Epidermal melanocyte (primary cell): ENCODE measurements around the gene PIK3CD.

ENCODE experiments used
- DNase-seq: peaks from one replicate; pipeline ENCODE4 v3.0.0; 2011; ENCODE audit warnings: low spot score; ENCODE audit not compliant: insufficient read length

The PIK3CD gene

DNA sequence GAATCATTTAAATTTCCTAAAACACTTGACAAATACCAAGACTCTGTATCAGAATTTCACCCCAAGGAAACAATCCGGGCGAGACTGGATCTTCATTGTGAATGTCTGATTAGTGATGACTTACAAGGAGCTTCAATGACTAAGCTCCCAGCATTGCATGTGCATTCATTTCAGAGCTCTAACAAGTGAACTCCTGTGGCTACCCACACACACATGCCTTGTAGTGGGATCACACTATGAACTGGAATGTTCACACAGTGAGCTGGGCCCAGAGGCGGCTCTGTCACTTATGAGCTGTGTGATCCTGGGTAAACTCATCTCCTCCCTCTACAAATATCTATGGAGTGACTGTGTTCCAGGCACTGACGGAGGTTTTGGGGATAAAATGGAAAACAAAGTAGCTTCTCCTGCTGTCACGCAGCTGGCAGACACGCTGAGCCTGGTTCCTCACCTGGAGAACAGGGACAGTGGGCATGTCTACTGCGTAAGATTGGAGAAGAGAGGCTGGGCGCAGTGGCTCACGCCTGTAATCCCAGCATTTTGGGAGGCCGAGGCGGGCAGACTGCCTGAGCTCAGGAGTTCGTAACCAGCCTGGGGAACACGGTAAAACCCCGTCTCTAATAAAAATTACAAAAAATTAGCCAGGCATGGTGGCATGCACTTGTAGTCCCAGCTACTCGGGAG lies 115.4 kb downstream of the PIK3CD start:
- peak; percentile 66 for DNase-seq

DNA sequence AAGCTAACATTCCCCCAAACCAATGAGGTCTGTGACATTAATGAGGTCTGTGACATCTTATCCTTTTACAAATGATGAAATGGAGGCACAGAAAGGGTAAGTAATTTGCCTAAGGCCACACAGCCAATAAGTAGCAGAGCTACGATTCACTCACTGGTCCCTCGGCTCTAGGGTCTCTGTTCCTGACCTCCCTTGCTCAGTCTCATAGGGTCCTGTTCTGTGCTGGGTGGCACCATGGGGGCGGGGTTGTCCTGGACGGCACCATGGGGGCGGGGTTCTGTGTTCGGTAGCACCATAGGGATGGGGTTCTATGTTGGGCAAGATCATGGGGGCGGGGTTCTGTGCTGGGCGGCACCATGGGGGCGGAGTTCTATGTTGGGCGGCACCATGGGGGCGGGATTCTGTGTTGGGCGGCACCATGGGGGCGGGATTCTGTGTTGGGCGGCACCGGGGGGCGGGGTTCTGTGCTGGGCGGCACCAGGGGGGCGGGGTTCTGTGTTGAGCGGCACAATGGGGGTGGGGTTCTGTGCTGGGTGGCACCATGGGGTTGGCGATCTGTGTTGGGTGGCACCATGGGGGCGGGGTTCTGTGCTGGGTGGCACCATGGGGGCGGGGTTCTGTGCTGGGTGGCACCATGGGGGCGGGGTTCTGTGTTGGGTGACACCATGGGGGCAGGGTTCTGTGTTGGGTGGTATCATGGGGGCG lies 116.6 kb downstream of the PIK3CD start:
- no peak for DNase-seq

GRCh38 chr1:9768983-9769382 lies 117.5 kb downstream of the PIK3CD start:
- no peak for DNase-seq

- DNase-seq, result no peak
Observed at GRCh38 chr1:9770298-9770697, 118.8 kb downstream of the PIK3CD start.

DNA sequence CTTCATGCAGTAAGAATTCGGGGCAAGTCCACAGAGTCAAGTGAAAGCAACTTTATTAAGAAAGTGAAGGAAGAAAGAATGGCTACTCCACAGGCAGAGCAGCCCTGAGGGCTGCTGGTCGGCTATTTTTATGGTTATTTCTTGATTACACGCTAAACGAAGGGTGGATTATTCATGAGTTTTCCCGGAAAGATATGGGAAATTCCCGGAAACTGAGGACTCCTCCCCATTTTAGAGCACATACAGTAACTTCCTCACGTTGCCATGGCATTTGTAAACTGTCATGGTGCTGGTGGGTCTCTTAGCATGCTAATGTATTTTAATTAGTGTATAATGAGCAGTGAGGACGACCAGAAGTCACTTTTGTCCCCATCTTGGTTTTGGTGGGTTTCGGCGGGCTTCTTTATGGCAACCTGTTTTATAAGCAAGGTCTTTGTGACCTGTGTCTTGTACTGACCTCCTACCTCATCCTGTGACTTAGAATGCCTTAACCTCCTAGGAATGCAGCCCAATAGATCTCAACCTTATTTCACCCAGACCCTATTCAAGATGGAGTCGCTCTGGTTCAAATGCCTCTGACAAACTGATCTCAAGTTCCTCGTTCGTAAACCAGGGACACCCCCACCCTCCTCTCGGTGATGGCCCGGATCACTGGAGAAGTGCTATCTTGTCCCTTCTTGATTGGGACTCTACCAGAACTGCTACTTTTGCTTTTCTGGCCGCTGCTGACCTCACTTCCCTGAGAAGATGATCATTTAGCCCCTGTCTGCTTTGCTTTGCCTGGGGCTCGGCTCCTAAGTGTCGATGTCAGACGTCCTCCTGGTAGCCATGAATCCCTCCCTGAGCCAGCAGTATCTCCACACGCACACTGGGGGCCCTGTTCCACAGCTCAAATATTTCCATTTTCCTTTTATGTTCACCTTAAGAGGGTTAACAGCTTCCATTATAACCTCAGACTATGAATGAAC lies 123.5 kb downstream of the PIK3CD start:
- no peak for DNase-seq

DNA sequence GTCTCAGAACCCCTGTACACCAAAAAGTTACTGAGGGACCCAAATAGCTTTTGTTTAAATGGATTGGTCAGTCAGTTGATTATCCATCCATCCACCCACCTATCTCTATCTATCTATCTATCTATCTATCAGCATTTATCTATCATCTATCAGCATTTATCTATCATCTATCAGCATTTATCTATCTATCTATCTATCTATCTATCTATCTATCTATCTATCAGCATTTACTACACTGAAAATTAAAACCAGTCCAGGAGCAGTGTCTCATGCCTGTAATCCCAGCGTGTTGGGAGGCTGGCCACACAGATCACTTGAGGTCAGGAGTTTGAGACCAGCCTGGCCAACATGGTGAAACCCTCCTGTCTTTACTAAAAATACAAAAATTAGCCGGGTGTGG lies 125.2 kb downstream of the PIK3CD start:
- no peak for DNase-seq
